Cardiac muscle cell (in vitro differentiated cells and primary cell): ENCODE data around the gene ABR. TPM values are rescaled to one million over a fixed set of nuclear protein-coding genes. Genes with fewer than 3 reads are reported as not detected.
"Not testable (repeated sequence)": the region's sequence is repeated elsewhere in the genome, so short reads cannot be mapped to it uniquely, and the experiment has no call there.

Experiments used
- DNase-seq, 2 donors: peaks; one replicate each; pipeline versions ENCODE4 v3.0.0 to v3.0.0-alpha.2; 2010 to 2017; ENCODE audit warnings: low read depth in 1 of 2, low spot score in 1 of 2
- H3K27ac ChIP-seq: fragments of 200-600 bp; sonication (generic); 2 replicates; pipeline ENCODE4 v1.5.1; 2016
- H3K27me3 ChIP-seq: fragments of 200-600 bp; sonication (generic); 2 replicates; pipeline ENCODE4 v1.6.0; 2016; ENCODE audit warnings: control low read depth
- H3K36me3 ChIP-seq: fragments of 200-600 bp; sonication (generic); 2 replicates; pipeline ENCODE4 v1.5.1; 2016; ENCODE audit warnings: control low read depth
- H3K4me1 ChIP-seq: fragments of 200-600 bp; sonication (generic); 2 replicates; pipeline ENCODE4 v1.8.1; 2017; ENCODE audit warnings: low read depth, mild to moderate bottlenecking, mixed run types
- H3K4me3 ChIP-seq: fragments of 200-600 bp; sonication (generic); 2 replicates; pipeline ENCODE4 v1.5.1; 2016; ENCODE audit warnings: mild to moderate bottlenecking
- H3K9me3 ChIP-seq: fragments of 200-600 bp; sonication (generic); 2 replicates; pipeline ENCODE4 v1.5.1; 2017; ENCODE audit warnings: low read depth, mild to moderate bottlenecking, control low read depth
- polyA plus RNA-seq: library from polyadenylated mRNA; unstranded; fragments of >200 nt; fragmentation: Nextera tagmentation; extraction: Ambion mirVana; gene quantifications from 2 replicates; pipeline ENCODE4 v1.2.1, GENCODE V29; 2016
- total RNA-seq: library from RNA; depleted of rRNA; stranded (reverse); fragments of >200 nt; gene quantifications from 2 replicates; pipeline ENCODE4 v1.2.3, GENCODE V29; 2016
- TF ChIP-seq, protein P1 (sequence below): IDR thresholded peaks from 2 replicates; pipeline ENCODE4 v1.5.1; 2012; ENCODE audit warnings: low read depth, mild to moderate bottlenecking, low read length

The ABR gene
- total and polyA plus RNA-seq, 2 experiments from 2014 or later: 23.5 to 67.5 TPM

DNA sequence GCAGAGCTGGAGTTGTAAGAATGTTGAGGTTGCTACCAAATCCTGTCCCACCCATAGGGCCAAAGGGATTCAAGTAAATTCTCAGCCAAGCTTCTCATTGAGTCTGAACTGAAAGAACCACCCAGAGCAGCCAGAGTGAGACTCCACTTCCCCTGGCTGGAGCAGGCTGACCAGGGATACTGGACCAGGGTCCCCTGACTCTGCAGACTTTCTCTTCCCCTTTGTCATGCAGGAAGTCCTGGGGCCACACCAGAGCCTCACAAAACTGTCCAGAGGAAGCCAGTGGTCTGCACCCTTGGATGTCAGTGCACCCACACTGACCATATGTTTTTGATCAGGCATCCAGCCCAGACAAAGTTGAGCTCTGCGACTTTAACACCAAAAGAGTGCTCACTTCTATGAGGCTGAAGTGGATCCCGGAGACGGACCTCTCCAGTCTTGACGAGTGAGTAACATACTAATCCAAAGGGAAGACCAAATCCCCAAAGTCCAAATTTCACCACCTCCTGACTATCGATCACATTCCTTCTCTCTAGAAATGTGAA, 204.3 kb downstream of the ABR start:
- Histone ChIP-seq H3K27ac (peak overlapping the region; percentile 49), H3K27me3 (no peaks in the 10 kb centered on the region), H3K9me3 (no peaks in the 10 kb centered on the region), H3K36me3 (no peaks in the 10 kb centered on the region), H3K4me1 (peaks cover 40% of the 10 kb centered on the region), H3K4me3 (no peak overlapping the region)
- TF ChIP-seq, protein P1, sequence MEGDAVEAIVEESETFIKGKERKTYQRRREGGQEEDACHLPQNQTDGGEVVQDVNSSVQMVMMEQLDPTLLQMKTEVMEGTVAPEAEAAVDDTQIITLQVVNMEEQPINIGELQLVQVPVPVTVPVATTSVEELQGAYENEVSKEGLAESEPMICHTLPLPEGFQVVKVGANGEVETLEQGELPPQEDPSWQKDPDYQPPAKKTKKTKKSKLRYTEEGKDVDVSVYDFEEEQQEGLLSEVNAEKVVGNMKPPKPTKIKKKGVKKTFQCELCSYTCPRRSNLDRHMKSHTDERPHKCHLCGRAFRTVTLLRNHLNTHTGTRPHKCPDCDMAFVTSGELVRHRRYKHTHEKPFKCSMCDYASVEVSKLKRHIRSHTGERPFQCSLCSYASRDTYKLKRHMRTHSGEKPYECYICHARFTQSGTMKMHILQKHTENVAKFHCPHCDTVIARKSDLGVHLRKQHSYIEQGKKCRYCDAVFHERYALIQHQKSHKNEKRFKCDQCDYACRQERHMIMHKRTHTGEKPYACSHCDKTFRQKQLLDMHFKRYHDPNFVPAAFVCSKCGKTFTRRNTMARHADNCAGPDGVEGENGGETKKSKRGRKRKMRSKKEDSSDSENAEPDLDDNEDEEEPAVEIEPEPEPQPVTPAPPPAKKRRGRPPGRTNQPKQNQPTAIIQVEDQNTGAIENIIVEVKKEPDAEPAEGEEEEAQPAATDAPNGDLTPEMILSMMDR: no peak
- peak in 1 of 2 donors; percentile 47 for DNase-seq

DNA sequence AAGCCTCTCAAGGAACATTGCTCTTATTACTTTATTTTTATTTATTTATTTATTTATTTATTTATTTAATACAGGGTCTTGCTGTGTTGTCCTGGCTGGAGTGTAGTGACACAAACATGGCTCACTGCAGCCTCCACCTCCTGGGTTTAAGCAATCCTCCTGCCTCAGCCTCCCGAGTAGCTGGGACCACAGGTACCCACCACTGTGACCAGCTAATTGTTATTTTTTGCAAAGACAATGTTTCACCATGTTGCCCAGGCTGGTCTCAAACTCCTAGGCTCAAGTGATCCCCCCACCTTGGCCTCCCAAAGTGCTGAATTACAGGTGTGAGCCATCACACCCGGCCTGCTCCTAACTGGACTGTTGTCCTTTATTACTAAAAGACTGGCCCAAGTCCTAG, 205.0 kb downstream of the ABR start:
- H3K4me1 ChIP-seq: peaks cover 43% of the 10 kb centered on the region
- H3K27me3 ChIP-seq, DNase-seq, H3K36me3 ChIP-seq, H3K9me3 ChIP-seq, H3K4me3 ChIP-seq: not testable (repeated sequence)
- H3K27ac ChIP-seq: peak overlapping the region; percentile 49

DNA sequence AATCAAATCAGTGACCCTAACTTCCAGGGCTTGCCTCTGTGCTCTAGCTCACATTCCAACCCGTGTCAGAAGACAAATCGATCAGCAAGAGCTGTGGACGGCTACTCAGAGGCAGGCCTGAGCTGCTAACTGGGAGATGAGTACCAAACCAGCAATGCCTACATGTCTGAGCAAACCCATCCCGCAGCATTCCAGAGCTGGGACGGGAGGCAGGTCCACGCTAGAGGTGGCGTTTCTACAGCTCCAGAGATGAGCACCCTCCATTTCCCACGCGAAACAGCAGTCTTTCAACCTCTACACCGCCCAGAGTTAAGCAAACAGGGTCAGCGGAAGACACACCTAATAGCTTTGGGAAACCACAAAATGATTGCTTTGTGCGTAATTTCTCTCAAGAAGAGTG, 206.7 kb downstream of the ABR start:
- H3K27me3 ChIP-seq: no peaks in the 10 kb centered on the region
- H3K9me3 ChIP-seq: no peaks in the 10 kb centered on the region
- peaks cover 52% of the 10 kb centered on the region for H3K4me1 ChIP-seq
- no peak overlapping the region for H3K4me3 ChIP-seq
- TF ChIP-seq, protein P1: no peak
- no peak for DNase-seq
- H3K27ac ChIP-seq: no peak overlapping the region
- no peaks in the 10 kb centered on the region for H3K36me3 ChIP-seq

GRCh38 chr17:971861-972260, 207.9 kb downstream of the ABR start:
- H3K27ac ChIP-seq, H3K36me3 ChIP-seq, H3K27me3 ChIP-seq, H3K9me3 ChIP-seq, H3K4me3 ChIP-seq, DNase-seq: not testable (repeated sequence)
- peaks cover 42% of the 10 kb centered on the region for H3K4me1 ChIP-seq

- Histone ChIP-seq H3K27me3 (no peaks in the 10 kb centered on the region), H3K4me3 (no peak overlapping the region), H3K4me1 (peaks cover 31% of the 10 kb centered on the region), H3K36me3 (no peaks in the 10 kb centered on the region), H3K9me3 (no peaks in the 10 kb centered on the region), H3K27ac (peak overlapping the region; percentile 89)
- TF ChIP-seq, protein P1: no peak
- no peak for DNase-seq
Measured at GRCh38 chr17:970364-970763, 209.4 kb downstream of the ABR start.

- H3K27ac ChIP-seq: peak overlapping the region; percentile 89
- no peaks in the 10 kb centered on the region for H3K27me3 ChIP-seq
- no peaks in the 10 kb centered on the region for H3K36me3 ChIP-seq
- TF ChIP-seq, protein P1: no peak
- H3K4me1 ChIP-seq: peaks cover 32% of the 10 kb centered on the region
- H3K9me3 ChIP-seq: no peaks in the 10 kb centered on the region
- no peak overlapping the region for H3K4me3 ChIP-seq
- no peak for DNase-seq
Measured at GRCh38 chr17:969811-970355, 209.9 kb downstream of the ABR start.
